T-helper 2 cell (primary cell): ENCODE measurements around the gene GDF15.

Experiments used
- DNase-seq, 5 experiments: peaks; one replicate each; pipeline versions ENCODE4 v3.0.0 to v3.0.0-alpha.2; 2012 to 2022

GDF15 gene

GRCh38 chr19:18432275-18433014 is 46.5 kb downstream of the GDF15 start:
- no peak for DNase-seq

GRCh38 chr19:18433015-18433691 is 47.2 kb downstream of the GDF15 start:
- peak in 1 of 5 experiments; percentile 38 for DNase-seq

- DNase-seq: no peak
Observed at GRCh38 chr19:18433735-18434398, 47.9 kb downstream of the GDF15 start.

- DNase-seq: no peak
Observed at GRCh38 chr19:18434411-18435175, 48.6 kb downstream of the GDF15 start.

GRCh38 chr19:18435178-18435841 is 49.4 kb downstream of the GDF15 start:
- no peak for DNase-seq

GRCh38 chr19:18435842-18436670 is 50.1 kb downstream of the GDF15 start:
- DNase-seq: no peak

- DNase-seq: peak; percentile 41 to 78 (median 70)
Observed at GRCh38 chr19:18436671-18437490, 50.9 kb downstream of the GDF15 start.

- peak in 2 of 5 experiments; percentile 21 to 50 for DNase-seq
Observed at GRCh38 chr19:18437491-18438330, 51.8 kb downstream of the GDF15 start, which contains the start of gene ISYNA1. Gene ISYNA1, minus strand, starts transcription at chr19:18438133. Its CDS starts 154 bp downstream, at chr19:18437979.

GRCh38 chr19:18438331-18439024 is 52.5 kb downstream of the GDF15 start:
- no peak for DNase-seq
